ENCODE data around the gene SLC16A6.

GRCh38 chr17:68304706-68305105 is 13.8 kb upstream of the SLC16A6 start:
- TF ChIP-seq, protein P1, sequence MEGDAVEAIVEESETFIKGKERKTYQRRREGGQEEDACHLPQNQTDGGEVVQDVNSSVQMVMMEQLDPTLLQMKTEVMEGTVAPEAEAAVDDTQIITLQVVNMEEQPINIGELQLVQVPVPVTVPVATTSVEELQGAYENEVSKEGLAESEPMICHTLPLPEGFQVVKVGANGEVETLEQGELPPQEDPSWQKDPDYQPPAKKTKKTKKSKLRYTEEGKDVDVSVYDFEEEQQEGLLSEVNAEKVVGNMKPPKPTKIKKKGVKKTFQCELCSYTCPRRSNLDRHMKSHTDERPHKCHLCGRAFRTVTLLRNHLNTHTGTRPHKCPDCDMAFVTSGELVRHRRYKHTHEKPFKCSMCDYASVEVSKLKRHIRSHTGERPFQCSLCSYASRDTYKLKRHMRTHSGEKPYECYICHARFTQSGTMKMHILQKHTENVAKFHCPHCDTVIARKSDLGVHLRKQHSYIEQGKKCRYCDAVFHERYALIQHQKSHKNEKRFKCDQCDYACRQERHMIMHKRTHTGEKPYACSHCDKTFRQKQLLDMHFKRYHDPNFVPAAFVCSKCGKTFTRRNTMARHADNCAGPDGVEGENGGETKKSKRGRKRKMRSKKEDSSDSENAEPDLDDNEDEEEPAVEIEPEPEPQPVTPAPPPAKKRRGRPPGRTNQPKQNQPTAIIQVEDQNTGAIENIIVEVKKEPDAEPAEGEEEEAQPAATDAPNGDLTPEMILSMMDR (IDR thresholded peaks at IDR 0.05): no peak
- no peak for TF ChIP-seq ZFX (IDR thresholded peaks at IDR 0.05; ENCODE audit: borderline replicate concordance)
